IPS-18c (cell line): ENCODE results near the gene HECW1.

ENCODE experiments used
- H3K4me3 ChIP-seq: 2 replicates; pipeline ENCODE4 v1.7.0; 2013; ENCODE audit warnings: low read depth, mild to moderate bottlenecking, low read length, moderate library complexity; ENCODE audit not compliant: insufficient read depth
- H3K9me3 ChIP-seq: one replicate; pipeline ENCODE4 v1.6.1; 2013; ENCODE audit warnings: mild to moderate bottlenecking, low read length, moderate library complexity; ENCODE audit not compliant: control insufficient read depth, insufficient read depth

HECW1 gene

GRCh38 chr7:43612599-43613589 lies 500.4 kb downstream of the HECW1 start:
- no peak overlapping the region for H3K4me3 ChIP-seq
- no peaks in the 10 kb centered on the region for H3K9me3 ChIP-seq
